NCI-H345 (cell line): Measurements from ENCODE around the gene ASB1.
A peak's percentile ranks its signal among the peaks of the same experiment; 100 is the strongest.
"Not testable (repeated sequence)": the region's sequence is repeated elsewhere in the genome, so short reads cannot be mapped to it uniquely, and the experiment has no call there.

Source experiments
- DNase-seq: peaks from one replicate; lab custom pipeline; 2025; lab: John Stamatoyannopoulos, UW

The ASB1 gene

DNA sequence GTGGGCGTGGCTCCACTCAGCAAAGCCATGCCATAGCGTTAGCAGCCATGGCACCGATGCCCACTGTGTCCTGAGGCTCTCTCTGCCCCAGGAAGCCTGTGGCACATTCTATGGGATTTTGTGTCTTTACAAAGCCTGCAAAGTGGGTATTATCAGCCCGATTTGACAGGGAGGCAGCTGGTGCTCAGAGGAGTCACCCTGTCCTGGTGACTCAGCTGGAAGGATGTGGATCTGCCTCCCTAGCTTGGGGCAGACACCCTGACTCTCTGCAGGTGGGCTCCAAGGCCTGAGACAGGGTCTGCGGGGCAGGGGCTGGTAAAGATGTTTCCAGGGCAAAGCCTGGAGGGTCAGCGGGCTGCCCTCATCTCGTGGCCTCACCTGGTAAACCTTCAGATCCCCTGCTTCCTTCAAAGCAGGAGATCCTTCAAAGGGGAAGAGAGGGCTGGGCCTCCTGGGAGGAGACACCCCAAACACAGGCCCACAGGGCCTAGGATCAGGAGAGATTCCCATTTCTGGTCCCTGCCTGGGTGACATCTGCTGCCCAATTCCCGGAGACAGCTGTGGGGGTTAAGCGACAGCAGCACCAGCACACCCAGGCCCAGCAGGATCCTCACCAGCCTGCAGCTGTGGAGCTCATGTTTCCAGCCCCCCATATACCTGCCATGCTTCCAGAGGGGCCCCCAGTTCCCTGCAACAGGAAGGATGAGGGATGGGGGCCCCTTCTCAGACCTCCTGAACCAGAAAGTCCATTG lies 3.0 kb upstream of the ASB1 start:
- no peak for DNase-seq

DNA sequence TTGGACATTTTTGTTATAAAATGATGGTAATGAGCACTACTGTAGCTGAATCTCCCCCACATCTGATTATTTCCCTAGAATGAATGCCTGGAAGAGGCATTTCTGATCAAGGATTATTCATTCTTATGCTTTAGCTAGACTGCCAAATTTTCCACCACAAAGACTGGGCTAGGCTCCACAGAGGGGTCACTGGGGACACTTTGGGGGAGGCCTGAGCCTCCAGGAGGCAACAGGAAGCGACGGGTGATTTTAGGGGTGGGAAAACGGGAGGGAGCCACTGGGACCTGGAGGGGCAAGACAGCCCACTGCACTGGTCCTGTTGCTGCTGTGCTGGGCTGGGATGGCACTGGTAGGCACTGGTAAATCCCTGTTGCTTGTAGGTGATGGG lies 2.4 kb upstream of the ASB1 start:
- no peak for DNase-seq

DNA sequence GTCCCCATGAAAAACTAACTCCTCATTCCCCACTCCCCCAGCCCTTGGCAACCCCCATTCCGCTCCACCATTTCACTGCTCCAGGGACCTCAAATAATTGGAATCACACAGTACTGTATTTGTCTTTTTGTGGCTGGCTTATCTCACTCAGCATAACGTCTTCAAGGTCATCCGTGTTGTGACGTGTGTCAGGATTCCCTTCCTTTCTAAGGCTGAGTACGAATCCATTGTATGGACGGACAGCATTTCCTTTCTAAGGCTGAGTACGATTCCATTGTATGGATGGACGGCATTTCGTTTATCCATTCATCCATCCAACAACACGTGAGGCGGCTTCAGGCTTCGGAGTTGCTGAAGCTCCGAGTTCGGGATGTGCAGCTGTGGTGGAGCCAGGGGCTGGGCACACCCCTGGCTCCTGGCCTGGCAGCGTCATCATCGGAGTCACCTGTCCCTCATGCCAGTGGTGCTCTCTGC lies 1.2 kb upstream of the ASB1 start:
- peak; percentile 81 for DNase-seq

DNA sequence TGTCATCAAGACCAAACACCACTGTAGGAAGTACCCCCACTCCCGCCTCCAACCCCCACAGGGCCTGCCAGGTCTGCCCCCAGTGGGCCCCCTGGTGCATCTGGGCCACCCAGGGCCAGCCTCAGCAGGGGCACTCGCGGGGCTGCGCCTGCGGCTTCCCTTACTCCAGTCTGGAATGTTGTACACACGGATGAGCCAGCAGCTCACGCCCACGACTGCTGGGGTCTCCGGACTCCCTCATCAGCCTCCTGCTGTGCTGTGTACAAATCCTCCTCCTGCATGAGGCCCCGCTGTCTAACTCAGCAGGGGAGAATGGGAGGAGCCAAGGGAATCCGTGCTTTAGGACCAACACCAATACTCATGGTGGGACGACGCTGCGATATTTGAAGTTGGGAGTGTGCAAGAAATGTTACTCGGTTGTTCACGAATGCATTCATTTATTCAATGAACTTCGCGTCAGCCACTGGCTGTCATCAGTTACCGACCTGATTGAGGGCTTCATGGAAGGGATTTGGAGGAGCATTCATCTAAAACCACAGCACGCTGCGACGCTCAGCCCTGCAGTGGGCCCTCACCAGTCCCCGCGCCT lies 654 bp upstream of the ASB1 start:
- peak; percentile 81 for DNase-seq

DNA sequence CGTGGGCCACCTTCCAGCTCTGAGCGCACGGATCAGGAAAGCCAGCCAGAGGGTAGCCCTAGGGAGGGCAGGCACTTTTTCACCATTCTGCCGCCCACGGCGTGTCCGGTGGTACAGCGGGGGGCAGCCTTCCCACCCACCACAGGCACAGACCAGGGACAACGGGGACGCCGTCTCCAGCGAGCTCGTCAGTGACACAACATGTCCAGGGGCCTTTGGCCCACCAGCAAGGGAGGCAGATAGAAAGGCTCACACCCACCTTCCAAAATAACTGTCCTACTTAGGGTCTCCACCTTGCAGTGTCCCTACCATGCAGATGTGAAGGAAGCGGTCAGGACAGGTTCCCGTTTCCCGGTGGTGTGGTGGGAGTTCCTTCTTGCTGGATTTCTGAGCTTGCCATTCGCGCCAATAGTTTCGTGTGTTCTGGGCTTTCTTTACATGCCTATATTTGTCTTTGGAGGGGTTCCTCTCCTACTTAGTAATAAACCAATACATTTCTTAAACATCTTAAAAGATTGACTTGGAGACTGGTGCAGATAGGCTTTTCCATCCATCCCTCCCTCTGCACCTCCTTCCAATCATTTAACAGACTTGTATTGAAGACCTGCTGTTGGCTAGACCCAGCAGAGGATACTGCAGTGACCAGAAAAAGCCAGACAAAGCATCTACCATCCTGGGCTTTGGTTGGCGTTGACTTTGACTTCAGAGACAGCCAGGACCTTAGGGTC lies 872 bp downstream of the ASB1 start:
- no peak for DNase-seq

DNA sequence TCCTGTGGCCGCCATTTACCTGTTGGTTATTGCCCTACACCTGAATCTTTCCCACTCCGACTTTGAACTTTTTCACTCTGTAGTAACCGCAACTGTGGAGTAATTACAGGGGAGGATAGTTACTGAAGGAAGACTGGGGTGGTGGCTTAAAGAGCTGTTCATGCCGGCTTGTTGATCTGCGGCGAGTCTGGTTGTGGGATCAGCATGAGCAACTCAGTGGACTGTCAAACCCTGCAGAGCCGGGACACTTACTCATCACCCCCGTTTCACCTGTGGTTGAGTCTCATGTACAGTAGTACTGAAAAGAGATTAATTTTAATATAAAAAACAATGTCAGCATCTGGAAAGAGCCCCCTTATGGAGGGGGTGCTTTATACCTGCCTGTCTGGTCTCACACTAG lies 2.1 kb downstream of the ASB1 start:
- no peak for DNase-seq

DNA sequence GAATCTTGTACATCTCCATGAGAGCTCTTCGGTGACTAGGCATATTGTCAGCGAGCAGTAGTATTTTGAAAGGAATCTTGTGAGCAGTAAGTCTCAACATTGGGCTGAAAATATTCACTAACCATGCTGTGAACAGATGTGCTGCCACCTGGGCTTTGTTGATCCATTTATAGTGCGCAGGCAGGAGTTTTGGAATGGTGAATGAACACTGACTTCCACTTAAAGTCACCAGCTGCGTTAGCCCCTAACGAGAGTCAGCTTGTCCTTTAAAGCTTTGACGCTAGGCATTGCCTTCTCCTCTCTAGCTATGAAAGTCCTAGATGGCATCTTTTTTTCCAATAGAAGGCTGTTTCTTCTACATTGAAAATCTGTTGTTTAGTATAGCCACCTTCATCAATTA lies 4.1 kb downstream of the ASB1 start:
- no peak for DNase-seq

DNA sequence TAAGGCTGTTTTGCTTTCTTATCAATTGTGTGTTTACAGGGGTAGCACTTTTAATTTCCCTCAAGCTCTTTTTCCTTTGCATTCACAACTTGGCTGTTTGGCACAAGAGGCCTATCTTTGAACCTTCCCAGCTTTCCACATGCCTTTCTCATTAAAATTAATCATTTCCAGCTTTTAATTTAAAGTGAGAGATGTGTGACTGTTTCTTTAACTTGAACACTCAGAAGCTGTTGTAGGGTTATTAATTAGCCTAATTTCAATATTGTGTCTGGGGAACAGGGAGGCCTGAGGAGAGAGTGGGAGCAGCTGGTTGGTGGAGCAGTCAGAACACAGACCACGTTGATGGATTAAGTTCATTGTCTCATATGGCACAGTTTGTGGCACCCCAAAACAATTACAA lies 4.7 kb downstream of the ASB1 start:
- no peak for DNase-seq

DNA sequence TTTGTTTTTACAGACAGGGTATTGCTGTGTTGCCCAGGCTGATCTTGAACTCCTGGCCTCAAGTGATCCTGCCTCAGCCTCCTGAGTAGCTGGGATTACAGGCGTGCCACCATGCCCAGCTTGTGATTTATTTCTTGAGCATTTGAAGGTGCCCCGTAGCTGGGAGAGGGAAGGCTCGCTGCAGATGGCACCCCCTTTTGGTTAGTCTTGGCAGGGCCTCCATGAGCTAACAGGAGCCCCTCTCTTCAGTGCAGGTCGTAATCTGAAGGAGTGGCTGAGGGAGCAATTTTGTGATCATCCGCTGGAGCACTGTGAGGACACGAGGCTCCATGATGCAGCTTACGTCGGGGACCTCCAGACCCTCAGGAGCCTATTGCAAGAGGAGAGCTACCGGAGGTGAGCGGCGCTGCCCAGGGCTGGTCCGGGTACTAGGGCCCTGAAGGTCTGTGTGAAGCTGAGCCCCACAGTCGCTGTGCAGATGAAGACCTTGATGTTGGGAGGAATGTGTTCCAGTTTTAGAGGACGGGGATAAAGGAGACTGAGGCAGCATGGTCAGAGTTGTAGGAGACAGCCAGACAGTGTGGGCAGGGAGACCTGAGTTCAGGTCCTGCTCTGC lies 6.7 kb downstream of the ASB1 start:
- DNase-seq, result no peak

DNA sequence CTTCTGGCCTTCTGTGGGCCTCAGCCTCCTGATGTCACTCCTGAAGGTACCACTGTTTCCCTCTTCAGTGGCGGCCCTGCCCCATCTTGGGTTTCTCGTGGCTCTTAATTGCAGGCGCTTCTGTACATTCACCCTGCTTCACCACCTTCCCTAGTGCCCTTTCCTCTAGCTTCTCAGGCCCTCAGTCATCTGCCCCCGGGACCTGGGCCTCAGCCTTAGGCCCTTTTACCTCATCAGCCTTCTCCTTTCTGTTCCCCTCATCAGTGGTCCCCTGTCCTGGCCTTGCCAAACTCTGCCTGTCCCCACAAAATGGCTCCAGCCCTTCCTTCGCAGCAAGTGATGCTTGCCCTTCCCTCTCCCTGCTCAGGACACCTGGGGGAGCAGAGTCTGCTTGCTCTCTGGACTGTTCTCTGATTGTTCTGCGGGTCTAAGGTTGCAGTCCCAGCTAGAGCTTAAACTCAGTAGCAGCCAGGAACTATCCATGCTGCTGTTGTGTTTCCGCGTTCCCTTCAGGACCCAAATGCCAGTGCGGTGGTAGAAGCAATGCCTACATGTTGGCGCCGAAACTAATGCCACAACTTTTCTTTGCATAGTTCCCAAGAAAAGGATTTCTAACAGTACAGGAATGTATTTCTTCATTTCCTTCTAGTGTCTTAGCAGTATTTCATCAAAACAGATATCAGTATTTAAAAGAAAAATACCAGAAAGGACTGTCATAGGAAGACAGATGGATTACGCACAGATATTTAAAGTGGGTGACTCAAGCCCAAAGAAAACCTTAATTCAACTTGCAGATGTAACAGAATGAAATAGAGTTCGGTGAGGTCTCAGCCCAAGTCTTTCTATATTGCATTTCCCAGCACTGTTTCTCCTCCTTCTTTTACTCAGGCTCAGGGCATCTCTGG lies 7.5 kb downstream of the ASB1 start:
- DNase-seq, result no peak

DNA sequence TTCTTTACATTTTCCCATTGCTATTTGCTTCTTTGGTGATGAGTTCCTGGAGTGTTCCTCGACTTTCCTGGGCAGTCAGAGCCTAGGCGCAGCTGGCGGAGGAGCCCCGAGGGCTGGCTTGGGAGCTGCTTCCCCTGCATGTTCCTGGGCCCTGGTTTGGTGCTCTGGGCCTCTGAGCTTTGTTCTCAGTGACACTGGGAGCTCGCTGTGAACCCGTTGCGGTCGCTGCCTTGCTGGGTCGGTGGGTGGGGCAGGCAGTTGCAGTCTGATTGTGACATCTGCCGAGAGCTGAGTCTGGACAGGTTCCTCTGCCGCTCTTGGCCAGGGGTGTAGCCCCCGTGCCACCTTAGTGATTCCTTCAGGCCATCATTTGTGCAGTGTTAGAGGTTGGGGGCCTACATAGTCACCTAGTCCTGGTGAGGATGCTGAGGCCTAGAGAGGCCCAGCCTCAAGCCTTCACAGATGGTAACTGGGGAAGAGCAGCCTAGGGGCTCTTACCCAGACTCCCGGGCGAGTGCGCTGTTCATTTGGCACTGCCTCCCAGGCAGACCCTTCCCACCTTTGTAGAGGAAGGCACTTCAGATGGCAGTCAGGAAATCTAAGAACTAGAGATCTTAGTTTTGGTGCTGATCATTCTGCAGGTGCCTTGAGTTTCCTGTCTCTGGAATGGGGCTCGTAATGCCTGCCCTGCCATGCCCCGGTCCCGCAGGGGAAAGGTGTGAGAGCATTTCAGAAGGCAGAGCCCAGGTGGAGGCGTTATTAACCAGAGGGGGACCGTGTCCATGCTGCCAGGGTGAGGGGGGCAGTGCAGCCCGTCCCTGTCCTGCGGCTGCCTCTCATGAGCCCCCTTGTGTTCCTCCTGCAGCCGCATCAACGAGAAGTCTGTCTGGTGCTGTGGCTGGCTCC lies 8.4 kb downstream of the ASB1 start:
- DNase-seq, result no peak

DNA sequence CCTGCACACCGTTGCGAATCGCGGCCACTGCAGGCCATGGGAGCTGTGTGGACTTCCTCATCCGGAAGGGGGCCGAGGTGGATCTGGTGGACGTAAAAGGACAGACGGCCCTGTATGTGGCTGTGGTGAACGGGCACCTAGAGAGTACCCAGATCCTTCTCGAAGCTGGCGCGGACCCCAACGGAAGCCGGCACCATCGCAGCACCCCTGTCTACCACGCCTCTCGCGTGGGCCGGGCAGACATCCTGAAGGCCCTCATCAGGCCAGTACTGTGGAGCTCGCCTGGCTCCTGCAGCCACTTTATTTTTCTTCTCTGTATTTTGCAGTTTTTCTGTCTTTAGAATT lies 9.0 kb downstream of the ASB1 start:
- DNase-seq, result no peak

DNA sequence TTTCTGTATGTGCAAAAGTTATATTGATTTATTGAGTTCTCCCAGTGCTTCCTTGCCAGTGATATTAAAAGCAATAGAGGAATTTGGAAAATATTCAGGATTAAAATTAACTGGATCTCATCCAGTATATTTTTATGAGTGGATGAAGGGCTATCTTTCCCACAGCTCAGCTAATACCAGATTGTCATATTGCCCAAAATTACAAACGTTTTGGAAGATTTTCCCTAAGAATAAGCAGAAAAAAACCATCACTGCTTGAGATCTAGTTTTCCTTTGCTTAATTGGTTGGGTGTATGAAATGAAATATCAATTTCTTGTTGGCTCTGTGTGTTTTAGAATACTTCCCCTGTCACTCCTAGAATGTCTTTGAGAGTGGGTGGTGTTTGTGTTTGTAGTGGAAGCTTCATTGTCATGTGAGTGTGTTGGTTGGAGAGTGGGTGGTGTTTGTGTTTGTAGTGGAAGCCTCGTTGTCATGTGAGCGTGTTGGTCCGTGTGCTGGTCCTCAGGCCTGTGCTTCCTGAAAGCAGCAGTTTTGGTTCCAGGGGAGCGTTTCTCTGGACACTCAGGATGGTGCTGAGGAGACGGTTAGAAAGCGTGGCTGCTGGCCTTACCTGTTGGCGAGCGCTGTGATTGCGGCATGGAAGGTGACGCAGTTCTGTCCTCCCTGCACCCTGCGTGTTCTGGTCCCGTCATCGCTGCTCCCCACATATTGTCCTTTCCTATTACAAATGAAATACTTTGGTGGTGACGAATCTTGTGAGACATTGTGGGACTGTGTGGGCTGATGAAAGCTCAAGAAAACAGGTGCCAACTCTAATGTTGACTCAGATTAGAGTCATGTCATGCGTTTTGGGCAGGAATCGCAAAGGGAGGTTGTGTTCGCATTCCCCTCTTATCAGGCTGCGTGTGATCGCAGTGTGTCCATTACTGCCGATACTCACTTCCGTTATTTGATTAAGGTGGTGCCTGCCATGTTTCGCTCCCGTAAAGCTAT lies 12.4 kb downstream of the ASB1 start:
- no peak for DNase-seq

DNA sequence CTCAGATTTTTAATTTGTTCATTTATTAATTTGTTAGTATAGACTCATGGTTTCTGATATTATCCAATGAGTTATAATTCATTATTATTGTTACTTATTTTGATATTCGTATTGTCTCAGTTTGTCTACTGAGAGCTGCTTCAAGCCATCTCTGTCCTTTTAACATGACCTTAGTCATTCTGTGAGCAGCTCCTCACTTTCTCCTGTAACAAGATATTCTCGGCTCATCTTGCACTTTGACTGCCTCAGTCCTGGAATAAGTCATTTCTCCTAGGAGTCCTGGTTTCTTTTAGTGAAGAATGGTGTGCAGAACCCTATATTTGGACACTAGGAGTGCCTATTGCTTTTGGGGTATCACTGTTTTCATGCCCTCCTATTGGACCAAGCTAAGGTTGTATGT lies 13.2 kb downstream of the ASB1 start:
- no peak for DNase-seq

DNA sequence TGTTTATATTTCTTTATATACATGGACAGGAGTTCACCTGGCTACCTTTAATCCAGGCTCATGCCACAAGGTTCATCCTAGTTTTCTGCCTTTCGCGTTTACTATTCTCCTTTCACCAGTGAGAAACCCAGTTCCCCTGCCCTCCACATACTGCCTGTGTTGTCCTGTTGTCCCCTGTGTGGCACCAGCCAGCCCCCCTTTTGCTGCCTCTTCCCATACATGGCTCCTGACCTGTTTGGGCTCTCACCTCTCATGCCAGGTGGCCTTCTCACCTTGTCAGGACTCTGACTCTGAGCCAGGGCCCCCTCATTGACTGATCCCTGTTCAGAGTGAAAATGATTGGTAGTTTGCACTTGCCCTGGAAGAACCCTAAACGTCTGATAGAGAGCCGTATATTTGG lies 13.6 kb downstream of the ASB1 start:
- DNase-seq, result no peak

DNA sequence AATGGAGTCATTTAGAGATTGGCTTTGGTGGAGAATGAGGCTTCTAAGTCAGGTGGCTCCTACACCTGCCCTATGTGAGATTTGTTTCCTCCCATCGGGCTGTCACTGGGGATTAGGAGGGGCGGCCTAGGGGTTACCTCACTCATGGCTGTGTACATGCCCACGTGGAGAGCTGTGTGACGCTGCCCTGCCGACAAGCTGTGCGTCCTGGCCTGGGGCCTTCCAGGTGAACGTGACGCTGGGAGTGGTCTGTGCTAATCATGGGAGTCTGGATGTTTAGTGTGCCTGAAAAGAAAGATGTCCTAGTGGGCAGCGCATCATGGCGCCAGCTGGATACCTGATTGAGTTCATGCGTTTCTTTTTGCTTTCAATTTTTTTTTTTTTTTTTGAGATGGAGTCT lies 14.0 kb downstream of the ASB1 start:
- DNase-seq, result no peak

DNA sequence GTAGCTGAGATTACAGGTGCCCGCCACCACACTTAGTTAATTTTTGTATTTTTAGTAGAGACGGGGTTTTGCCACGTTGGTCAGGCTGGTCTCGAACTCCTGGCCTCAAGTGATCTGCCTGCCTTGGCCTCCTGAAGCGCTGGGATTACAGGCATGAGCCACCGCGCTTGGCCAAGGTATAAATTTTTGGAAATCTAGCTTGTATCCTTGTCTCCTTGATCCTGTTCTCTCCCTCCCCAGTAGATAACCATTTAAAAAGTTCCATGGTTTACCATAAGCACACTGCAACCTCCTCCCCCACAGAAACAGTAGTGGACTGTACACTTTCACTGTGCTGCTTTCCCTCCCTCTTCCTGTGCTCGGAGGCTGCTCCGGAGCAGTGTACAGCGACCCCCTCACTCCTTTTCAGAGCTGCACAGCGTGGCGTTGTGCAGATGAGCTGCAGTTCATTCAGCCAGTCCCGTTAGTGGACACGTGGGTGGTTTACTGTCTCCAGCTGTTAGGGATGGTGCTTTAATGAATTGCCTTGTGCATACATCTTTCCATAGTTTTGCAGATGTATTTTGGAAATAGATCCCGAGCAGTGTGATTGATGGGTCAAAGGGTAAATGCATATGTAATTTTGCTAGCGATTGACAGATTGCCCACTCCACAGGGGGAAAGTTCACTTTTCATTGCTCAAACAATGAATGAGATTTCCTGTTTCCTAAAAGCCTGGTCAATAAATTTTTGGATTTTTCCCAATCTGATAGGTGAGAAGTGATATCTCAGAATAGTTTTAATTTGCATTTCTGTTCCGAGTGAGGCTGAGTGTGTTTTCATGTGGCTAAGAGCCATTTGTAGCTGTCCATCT lies 14.8 kb downstream of the ASB1 start:
- DNase-seq, result no peak

DNA sequence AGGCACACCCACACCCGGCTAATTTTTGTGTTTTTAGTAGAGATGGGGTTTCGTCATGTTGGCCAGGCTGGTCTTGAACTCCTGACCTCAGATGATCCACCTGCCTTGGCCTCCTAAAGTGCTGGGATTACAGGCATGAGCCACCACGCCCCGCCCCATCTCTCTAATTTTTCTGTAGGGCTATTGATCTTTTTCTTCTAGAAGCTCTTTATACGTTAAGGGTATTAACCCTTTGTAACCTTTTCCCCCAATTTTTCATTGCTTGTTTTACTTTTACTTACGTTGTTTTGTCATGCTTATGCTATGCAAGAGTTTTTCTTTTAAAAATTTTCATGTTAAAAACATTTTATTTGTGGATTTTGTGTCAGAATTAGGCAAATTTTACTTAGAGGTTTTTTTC lies 15.5 kb downstream of the ASB1 start:
- not testable (repeated sequence) for DNase-seq

DNA sequence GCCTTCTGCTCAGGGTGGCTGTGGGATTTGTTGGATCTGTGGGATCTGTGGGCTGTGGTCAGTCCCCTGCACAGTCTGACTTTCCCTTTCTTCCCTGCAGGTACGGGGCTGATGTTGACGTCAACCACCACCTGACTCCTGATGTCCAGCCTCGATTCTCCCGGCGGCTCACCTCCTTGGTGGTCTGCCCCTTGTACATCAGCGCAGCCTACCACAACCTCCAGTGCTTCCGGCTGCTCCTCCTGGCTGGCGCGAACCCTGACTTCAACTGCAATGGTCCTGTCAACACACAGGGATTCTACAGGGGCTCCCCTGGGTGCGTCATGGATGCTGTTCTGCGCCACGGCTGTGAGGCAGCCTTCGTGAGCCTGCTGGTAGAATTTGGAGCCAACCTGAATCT lies 17.5 kb downstream of the ASB1 start:
- DNase-seq, result no peak
